GM18867 (cell line): Measurements from ENCODE around the gene NOP56.

Source experiments
- ATAC-seq: cut with Tn5 transposase; IDR thresholded peaks from one replicate; pipeline ENCODE4 v1.9.1; 2021; ENCODE audit warnings: mild to moderate bottlenecking, moderate library complexity; ENCODE audit not compliant: unreplicated experiment

NOP56 gene

GRCh38 chr20:2700913-2701620, 48.6 kb downstream of the NOP56 start:
- no peak for ATAC-seq

- no peak for ATAC-seq
These were observed 49.2 kb downstream of the NOP56 start for GRCh38 chr20:2701671-2702081.

GRCh38 chr20:2703716-2704475, 51.5 kb downstream of the NOP56 start:
- no peak for ATAC-seq

- ATAC-seq = no peak
These were observed 53.7 kb downstream of the NOP56 start for GRCh38 chr20:2705931-2706645.

GRCh38 chr20:2706688-2707352, 54.4 kb downstream of the NOP56 start:
- no peak for ATAC-seq

GRCh38 chr20:2707353-2708072, 55.1 kb downstream of the NOP56 start:
- no peak for ATAC-seq
